OCI-LY7 (cell line): Measurements from ENCODE around the gene MIDN.

Experiments
- EZH2phosphoT487 ChIP-seq: fragments of 200-600 bp; sonication (generic); IDR thresholded peaks from 2 replicates; pipeline ENCODE4 v1.6.1; 2018; ENCODE audit warnings: low read depth, borderline replicate concordance, mild to moderate bottlenecking, mixed run types, antibody characterized with exemption, low read length, moderate library complexity, mixed read lengths
- TF ChIP-seq, protein P1 (sequence below): fragments of 200-600 bp; sonication (generic); conservative IDR thresholded peaks from 2 replicates; pipeline ENCODE4 v1.5.1; 2014; ENCODE audit warnings: mild to moderate bottlenecking, antibody characterized with exemption, low read length, moderate library complexity, mixed read lengths

DNA sequence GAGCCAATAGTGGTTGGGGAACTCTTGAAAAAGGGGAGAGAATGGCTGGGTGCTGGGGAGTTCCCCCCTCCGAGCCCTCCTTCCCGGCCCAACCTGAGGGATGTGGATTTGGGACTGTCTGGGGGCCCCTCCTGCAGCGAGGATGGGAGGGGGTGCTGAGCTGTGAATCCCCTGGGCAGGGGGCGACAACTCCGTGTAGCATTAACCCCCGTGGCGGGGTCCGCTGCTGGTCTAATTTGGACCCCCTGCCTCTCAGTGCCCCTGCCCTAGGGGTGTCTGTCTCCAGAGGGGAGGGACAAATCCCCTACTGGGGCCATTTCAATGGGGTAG, 9.7 kb downstream of the MIDN start:
- TF ChIP-seq EZH2phosphoT487: no peak
- TF ChIP-seq, protein P1, sequence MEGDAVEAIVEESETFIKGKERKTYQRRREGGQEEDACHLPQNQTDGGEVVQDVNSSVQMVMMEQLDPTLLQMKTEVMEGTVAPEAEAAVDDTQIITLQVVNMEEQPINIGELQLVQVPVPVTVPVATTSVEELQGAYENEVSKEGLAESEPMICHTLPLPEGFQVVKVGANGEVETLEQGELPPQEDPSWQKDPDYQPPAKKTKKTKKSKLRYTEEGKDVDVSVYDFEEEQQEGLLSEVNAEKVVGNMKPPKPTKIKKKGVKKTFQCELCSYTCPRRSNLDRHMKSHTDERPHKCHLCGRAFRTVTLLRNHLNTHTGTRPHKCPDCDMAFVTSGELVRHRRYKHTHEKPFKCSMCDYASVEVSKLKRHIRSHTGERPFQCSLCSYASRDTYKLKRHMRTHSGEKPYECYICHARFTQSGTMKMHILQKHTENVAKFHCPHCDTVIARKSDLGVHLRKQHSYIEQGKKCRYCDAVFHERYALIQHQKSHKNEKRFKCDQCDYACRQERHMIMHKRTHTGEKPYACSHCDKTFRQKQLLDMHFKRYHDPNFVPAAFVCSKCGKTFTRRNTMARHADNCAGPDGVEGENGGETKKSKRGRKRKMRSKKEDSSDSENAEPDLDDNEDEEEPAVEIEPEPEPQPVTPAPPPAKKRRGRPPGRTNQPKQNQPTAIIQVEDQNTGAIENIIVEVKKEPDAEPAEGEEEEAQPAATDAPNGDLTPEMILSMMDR: 0 out of 2 replicates have a peak, but pooled peaks have one; percentile 1
